Stromal cell of bone marrow (primary cell): ENCODE measurements around the gene ZNF335.

Experiments used
- DNase-seq: peaks from one replicate; pipeline ENCODE4 v3.0.0-alpha.2; 2012; ENCODE audit warnings: low read depth

ZNF335 gene, protein sequence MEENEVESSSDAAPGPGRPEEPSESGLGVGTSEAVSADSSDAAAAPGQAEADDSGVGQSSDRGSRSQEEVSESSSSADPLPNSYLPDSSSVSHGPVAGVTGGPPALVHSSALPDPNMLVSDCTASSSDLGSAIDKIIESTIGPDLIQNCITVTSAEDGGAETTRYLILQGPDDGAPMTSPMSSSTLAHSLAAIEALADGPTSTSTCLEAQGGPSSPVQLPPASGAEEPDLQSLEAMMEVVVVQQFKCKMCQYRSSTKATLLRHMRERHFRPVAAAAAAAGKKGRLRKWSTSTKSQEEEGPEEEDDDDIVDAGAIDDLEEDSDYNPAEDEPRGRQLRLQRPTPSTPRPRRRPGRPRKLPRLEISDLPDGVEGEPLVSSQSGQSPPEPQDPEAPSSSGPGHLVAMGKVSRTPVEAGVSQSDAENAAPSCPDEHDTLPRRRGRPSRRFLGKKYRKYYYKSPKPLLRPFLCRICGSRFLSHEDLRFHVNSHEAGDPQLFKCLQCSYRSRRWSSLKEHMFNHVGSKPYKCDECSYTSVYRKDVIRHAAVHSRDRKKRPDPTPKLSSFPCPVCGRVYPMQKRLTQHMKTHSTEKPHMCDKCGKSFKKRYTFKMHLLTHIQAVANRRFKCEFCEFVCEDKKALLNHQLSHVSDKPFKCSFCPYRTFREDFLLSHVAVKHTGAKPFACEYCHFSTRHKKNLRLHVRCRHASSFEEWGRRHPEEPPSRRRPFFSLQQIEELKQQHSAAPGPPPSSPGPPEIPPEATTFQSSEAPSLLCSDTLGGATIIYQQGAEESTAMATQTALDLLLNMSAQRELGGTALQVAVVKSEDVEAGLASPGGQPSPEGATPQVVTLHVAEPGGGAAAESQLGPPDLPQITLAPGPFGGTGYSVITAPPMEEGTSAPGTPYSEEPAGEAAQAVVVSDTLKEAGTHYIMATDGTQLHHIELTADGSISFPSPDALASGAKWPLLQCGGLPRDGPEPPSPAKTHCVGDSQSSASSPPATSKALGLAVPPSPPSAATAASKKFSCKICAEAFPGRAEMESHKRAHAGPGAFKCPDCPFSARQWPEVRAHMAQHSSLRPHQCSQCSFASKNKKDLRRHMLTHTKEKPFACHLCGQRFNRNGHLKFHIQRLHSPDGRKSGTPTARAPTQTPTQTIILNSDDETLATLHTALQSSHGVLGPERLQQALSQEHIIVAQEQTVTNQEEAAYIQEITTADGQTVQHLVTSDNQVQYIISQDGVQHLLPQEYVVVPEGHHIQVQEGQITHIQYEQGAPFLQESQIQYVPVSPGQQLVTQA (N-terminal part only)

DNA sequence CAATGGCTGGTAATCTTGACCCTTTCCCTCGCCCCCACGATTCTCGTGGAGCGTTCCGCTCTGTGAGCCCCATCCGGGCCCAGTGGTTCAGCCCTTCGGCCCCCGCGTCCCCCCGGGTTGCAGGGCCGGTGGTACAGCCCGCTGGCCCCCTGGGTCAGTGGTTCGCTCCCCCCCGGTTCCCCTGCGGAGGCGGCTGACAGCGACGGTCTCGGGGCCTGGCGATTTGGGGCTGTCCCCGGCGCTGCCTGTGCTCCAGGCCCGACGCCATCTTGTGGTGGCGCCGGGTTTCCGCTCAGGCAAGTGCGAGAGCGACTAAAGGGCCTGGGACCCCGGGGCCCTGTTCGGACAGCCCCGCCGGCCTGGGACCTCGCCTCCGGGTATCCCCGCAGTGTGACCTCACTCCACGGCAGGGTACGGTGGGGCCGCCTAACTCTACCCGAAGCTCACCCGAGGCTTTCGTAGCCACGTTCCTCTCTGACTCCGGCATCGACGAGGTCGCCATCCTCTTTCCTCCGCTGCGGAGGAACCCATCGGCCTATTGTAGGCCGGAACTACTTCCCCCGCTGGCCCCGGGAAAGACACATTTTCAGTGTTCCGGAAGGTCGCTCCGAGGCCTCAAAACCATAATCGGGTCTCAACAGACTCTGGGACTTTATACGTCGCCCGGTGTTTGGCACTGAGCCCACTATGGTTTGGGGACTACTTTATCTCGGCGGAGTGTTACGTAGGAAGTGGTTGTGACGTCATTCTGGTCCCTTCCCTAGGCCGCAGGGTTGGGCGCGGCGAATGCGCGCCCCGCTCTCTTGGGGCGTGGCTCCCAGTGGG, at the start of gene ZNF335:
Gene ZNF335 (minus strand): TSS at position 529 of the 825 bp plus-strand sequence. CDS start 793 bp downstream, outside the sequence.
- peak; percentile 90 for DNase-seq

DNA sequence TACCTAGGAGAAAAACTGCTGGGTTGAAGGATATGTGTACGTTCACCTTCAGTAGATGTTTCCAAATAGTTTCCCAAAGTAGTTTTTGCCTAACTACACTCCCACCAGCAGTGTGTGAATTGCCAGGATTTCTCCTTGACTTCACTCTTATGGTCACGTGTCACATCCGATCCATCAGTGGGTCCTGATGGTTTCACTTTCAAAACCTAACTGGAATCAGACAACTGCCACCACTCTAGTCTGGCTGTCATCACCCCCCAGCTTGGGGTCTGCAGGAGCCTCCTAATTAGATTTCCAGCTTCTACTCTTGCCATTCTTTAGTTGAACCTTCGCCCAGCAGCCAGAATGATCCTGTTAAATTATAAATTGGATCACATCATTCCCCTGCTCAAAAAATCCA, 48.6 kb upstream of the ZNF335 start:
- DNase-seq, result no peak

DNA sequence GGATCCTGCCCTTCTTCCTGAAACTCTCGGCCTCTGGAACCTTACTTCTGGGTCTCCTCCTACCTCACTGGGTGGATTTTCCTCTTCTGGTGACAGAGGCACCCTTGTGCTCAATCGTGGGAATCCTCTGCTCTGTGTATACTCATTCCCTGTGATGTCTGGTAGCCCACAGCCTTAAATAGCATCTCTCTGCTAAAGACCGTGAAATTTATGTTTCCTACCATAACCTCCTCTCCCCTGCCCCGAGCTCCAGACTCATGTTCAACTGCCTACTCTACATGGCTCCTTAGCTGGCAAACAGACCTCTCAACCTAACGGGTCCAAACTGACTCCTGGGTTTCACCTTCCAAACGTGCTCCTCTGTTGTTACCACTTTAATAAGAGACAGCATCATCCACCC, 46.6 kb upstream of the ZNF335 start:
- DNase-seq, result no peak

- no peak for DNase-seq
These were observed 46.1 kb upstream of the ZNF335 start for GRCh38 chr20:46018112-46018511.

GRCh38 chr20:46017272-46017671, 45.3 kb upstream of the ZNF335 start:
- no peak for DNase-seq

DNA sequence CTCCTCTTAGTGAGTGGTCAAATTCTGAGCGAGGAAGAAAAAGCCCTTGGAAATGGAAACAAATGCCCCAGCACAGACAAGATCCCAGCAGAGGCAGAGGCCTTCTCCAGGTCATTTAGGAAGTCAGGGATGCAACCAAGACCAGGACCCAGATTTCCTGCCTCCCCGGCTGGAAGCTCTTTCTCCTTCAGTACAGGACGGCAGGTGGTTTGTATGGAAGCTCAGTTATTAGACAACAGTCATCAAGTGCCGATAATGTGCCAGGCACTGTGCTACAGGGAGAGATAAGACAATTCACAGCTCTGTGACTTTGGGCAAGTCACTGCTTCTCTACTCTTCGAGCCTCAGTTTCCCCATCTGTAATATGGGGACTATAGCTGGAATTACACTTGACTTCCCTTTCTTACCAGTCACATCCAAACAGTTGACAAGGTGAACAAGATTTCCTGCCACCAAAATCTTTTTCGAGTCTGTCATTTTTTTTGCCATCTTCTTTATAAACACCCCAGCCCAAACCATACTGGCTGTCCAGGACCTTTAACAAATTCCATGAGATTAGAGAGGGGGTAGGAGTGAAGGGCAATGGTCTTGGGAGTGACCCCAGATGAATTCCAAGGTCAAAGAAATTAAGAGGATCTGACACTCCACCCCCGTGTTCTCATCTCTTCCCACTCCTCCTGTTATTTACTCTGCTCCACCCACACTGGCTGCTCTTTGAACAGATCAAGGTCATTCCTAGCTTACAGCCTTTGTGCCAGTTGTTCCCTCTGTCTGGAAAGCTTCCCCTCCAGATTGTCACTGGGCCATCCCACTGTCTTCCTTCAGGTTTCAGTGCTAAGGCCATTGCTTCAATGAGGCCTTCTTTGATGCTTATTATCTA, 42.8 kb upstream of the ZNF335 start:
- DNase-seq, result no peak

DNA sequence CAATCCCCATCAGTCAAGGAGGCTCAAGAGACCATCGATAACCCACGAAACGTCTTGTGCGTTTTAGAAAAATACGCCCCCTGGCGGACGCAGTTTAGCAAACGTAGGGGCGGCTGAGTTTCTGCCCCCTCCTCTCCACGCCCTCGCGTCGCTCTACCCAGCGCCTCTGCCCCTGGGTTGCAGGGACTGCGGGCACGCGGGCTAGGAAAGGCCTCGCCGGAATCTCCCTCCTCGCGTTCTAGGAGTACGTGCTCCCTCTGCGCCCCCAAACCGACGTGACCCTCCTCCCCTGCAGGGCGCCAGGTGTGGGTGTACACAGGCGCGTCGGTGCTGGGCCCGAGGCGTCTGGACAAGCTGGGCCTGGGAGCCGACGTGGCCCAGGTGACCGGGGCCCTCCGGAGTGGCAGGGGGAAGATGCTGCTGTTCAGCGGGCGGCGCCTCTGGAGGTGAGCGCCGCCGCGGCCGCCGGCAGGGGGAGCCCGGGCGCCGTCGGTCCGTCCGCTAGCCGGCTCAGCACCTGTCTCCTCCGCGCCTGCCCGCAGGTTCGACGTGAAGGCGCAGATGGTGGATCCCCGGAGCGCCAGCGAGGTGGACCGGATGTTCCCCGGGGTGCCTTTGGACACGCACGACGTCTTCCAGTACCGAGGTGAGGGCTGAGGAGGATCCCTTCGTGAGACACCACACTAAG, 42.0 kb upstream of the ZNF335 start:
- no peak for DNase-seq

DNA sequence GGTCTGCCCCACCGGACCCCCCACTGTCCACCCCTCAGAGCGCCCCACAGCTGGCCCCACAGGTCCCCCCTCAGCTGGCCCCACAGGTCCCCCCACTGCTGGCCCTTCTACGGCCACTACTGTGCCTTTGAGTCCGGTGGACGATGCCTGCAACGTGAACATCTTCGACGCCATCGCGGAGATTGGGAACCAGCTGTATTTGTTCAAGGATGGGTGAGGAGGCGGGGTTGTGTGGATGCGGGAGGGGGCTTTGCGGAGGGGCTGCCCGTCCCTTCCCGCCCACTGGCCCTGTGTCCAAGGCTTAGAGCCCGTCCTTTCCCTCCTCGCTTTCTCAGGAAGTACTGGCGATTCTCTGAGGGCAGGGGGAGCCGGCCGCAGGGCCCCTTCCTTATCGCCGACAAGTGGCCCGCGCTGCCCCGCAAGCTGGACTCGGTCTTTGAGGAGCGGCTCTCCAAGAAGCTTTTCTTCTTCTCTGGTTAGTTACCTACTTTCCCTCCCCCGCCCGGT, 41.4 kb upstream of the ZNF335 start:
- no peak for DNase-seq

DNA sequence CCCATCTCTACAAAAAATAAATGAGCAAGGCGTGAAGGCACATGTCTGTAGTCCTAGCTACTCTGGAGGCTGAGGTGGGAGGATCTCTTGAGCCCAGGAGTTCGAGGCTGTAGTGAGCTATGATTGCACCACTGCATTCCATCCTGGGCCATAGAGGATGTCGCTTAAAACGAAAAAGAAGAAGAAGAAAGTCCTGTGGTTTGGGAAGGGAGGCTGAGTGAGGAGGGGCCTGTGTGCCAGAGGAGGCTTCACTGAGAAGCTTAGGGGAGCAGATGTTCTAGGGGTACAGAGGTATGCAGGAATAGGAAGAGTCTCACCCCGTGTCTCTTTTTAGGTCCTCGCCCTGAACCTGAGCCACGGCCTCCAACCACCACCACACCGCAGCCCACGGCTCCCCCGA, 40.9 kb upstream of the ZNF335 start:
- DNase-seq, result no peak

GRCh38 chr20:46011631-46012482, 39.9 kb upstream of the ZNF335 start:
- no peak for DNase-seq

DNA sequence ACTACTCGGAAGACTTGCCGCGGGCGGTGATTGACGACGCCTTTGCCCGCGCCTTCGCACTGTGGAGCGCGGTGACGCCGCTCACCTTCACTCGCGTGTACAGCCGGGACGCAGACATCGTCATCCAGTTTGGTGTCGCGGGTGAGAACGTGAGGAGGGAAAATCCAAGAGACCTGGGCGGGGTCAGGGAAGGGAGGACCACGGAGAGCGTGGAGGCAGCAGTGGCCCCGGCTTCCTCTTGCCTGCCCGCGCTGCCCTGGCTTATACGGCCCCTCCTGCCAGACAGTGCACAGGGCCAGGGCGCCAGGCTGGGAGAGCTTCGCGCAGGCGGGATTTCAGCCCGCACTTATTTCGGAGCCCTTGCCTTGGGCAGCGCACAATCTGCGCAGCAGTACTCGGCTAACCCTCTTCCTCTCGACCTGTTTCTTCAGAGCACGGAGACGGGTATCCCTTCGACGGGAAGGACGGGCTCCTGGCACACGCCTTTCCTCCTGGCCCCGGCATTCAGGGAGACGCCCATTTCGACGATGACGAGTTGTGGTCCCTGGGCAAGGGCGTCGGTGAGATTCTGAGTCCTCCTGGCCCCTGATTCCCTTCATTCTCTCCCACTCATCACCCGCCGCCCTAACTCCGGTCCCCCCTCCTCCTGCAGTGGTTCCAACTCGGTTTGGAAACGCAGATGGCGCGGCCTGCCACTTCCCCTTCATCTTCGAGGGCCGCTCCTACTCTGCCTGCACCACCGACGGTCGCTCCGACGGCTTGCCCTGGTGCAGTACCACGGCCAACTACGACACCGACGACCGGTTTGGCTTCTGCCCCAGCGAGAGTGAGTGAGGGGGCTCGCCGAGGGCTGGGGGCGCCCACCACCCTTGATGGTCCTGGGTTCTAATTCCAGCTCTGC, 38.7 kb upstream of the ZNF335 start:
- no peak for DNase-seq

DNA sequence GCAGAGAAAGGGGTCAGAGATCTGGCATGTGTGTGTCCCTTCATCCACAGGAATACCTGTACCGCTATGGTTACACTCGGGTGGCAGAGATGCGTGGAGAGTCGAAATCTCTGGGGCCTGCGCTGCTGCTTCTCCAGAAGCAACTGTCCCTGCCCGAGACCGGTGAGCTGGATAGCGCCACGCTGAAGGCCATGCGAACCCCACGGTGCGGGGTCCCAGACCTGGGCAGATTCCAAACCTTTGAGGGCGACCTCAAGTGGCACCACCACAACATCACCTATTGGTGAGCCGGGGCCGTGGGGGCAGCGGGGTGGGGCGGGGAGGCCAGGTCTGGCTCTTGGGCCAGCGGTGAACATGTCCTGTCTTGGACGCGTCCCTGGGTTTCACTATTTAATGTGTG, 37.8 kb upstream of the ZNF335 start:
- DNase-seq, result no peak

DNA sequence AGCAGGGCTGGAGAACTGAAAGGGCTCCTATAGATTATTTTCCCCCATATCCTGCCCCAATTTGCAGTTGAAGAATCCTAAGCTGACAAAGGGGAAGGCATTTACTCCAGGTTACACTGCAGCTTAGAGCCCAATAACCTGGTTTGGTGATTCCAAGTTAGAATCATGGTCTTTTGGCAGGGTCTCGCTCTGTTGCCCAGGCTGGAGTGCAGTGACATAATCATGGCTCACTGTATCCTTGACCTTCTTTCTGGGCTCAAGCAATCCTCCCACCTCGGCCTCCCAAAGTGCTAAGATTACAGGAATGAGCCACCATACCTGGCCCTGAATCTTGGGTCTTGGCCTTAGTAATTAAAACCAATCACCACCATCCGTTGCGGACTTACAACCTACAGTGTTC, 35.7 kb upstream of the ZNF335 start:
- no peak for DNase-seq

DNA sequence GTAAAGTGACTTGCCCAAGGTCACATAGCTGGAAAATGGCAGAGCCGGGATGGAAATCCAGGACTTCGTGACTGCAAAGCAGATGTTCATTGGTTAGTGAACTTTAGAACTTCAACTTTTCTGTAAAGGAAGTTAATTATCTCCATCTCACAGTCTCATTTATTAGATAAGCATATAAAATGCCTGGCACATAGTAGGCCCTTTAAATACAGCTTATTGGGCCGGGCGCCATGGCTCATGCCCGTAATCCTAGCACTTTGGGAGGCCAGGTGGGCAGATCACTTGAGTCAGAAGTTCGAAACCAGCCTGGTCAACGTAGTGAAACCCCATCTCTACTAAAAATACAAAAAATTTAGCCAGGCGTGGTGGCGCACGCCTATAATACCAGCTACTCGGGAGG, 35.0 kb upstream of the ZNF335 start:
- no peak for DNase-seq

- no peak for DNase-seq
These were observed 34.2 kb upstream of the ZNF335 start for GRCh38 chr20:46006022-46006705.

DNA sequence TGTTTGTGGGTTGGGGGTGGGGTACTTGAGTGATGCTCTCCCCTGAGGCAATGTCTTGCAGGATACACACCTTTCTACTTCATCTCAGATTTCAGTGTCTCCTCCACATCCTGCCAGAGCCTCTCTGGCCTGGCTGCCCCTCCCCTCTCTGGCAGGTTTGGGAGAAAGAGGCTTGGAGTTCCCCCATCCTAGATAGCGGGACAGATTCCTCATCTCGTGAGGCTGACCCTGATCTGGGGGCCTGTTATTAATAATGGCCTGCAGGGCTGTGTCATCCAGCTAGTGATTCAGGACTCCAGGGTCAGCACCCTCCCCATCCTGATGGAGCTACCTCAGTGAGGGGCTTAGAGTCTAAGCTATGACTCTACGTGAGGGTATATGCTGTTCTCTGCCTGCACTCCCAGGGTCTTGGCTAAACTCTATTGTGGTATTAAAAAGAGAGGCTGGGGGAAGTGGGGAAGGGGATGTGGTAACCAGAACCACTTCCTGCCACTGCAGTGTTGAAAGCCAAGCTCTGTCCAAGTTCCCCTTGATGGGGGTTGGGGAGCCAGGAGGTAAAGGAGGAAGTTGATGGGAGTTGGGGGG, 33.0 kb upstream of the ZNF335 start:
- DNase-seq, result no peak

- no peak for DNase-seq
These were observed 32.2 kb upstream of the ZNF335 start for GRCh38 chr20:46004187-46004586.
